Measurements from ENCODE around the gene SNX24.

- TF ChIP-seq, protein P1, sequence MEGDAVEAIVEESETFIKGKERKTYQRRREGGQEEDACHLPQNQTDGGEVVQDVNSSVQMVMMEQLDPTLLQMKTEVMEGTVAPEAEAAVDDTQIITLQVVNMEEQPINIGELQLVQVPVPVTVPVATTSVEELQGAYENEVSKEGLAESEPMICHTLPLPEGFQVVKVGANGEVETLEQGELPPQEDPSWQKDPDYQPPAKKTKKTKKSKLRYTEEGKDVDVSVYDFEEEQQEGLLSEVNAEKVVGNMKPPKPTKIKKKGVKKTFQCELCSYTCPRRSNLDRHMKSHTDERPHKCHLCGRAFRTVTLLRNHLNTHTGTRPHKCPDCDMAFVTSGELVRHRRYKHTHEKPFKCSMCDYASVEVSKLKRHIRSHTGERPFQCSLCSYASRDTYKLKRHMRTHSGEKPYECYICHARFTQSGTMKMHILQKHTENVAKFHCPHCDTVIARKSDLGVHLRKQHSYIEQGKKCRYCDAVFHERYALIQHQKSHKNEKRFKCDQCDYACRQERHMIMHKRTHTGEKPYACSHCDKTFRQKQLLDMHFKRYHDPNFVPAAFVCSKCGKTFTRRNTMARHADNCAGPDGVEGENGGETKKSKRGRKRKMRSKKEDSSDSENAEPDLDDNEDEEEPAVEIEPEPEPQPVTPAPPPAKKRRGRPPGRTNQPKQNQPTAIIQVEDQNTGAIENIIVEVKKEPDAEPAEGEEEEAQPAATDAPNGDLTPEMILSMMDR (conservative IDR thresholded peaks at IDR 0.05; ENCODE audit: low read depth, low read length) = no peak
- no peak for TF ChIP-seq RFX5 (IDR thresholded peaks at IDR 0.05; ENCODE audit: low read depth, low read length)
- TF ChIP-seq POLR2A (IDR thresholded peaks at IDR 0.05; ENCODE audit: low read depth, low read length) = no peak
- no peak for TF ChIP-seq USF2 (IDR thresholded peaks at IDR 0.05; ENCODE audit: low read depth, low read length)
- TF ChIP-seq FOS (IDR thresholded peaks at IDR 0.05; ENCODE audit: low read depth, low read length) = no peak
- TF ChIP-seq CEBPB (IDR thresholded peaks at IDR 0.05; ENCODE audit: low read depth, low read length) = no peak
- no peak for TF ChIP-seq BHLHE40 (IDR thresholded peaks at IDR 0.05; ENCODE audit: low read depth, low read length)
- TF ChIP-seq RAD21 (IDR thresholded peaks at IDR 0.05; ENCODE audit: low read length) = no peak
- TF ChIP-seq MAFK (IDR thresholded peaks at IDR 0.05; ENCODE audit: low read depth, low read length) = no peak
- TF ChIP-seq MXI1 (IDR thresholded peaks at IDR 0.05; ENCODE audit: borderline replicate concordance, low read depth, low read length) = no peak
- TF ChIP-seq RCOR1 (IDR thresholded peaks at IDR 0.05; ENCODE audit: insufficient replicate concordance, low read length) = no peak
These were observed 102.4 kb downstream of the SNX24 start for GRCh38 chr5:122947772-122948171.
